SU-DHL-6 (cell line): Measurements from ENCODE around the gene TMEM106C.

Source experiments
- H2AFZ ChIP-seq: fragments of 200-600 bp; sonication (generic); 2 replicates; pipeline ENCODE4 v1.6.1; 2014; ENCODE audit warnings: low read depth, mild to moderate bottlenecking, moderate library complexity, mixed read lengths, antibody characterized with exemption, low read length; ENCODE audit not compliant: severe bottlenecking
- H3F3A ChIP-seq: fragments of 200-600 bp; shearing (Covaris generic); 2 replicates; pipeline ENCODE4 v1.6.0; 2016; ENCODE audit warnings: antibody characterized with exemption, mild to moderate bottlenecking; ENCODE audit not compliant: insufficient read depth
- H3K27ac ChIP-seq: fragments of 200-600 bp; sonication (generic); 2 replicates; pipeline ENCODE4 v1.5.1; 2016; ENCODE audit warnings: low read depth, mild to moderate bottlenecking, low read length, moderate library complexity, mixed read lengths
- H3K27me3 ChIP-seq: fragments of 200-600 bp; sonication (generic), shearing (Covaris generic); 2 replicates; pipeline ENCODE4 v1.6.0; 2014; ENCODE audit warnings: mild to moderate bottlenecking, low read length
- H3K36me3 ChIP-seq: fragments of 200-600 bp; sonication (generic); 2 replicates; pipeline ENCODE4 v1.6.1; 2014; ENCODE audit warnings: mild to moderate bottlenecking, low read length, mixed read lengths
- H3K4me2 ChIP-seq: fragments of 300-600, 200-600 bp; shearing (Covaris generic), sonication (generic); 2 replicates; pipeline ENCODE4 v1.6.0; 2014; ENCODE audit warnings: low read length, low read depth, mild to moderate bottlenecking; ENCODE audit not compliant: poor library complexity, severe bottlenecking
- H3K4me3 ChIP-seq: fragments of 200-600 bp; sonication (generic); 2 replicates; pipeline ENCODE4 v1.5.1; 2014; ENCODE audit warnings: antibody characterized with exemption, low read length, mild to moderate bottlenecking, mixed read lengths; ENCODE audit not compliant: insufficient read depth, poor library complexity, severe bottlenecking
- H3K79me2 ChIP-seq: fragments of 200-600 bp; sonication (generic); 2 replicates; pipeline ENCODE4 v1.6.1; 2014; ENCODE audit warnings: mild to moderate bottlenecking, low read length, moderate library complexity; ENCODE audit not compliant: insufficient read depth
- H3K9ac ChIP-seq: fragments of 200-600 bp; sonication (generic); 2 replicates; pipeline ENCODE4 v1.7.0; 2014; ENCODE audit warnings: mild to moderate bottlenecking, low read length
- H3K9me2 ChIP-seq: fragments of 200-600 bp; sonication (generic); replicated peaks from 2 replicates; pipeline ENCODE4 v1.6.1; 2014; ENCODE audit warnings: low read length; ENCODE audit not compliant: insufficient read depth
- H3K9me3 ChIP-seq: fragments of 200-600 bp; sonication (generic); 2 replicates; pipeline ENCODE4 v1.6.1; 2014; ENCODE audit warnings: low read length, mixed read lengths; ENCODE audit not compliant: insufficient read depth
- H4K20me1 ChIP-seq: fragments of 200-600 bp; sonication (generic); 2 replicates; pipeline ENCODE4 v1.6.1; 2014; ENCODE audit warnings: low read depth, mild to moderate bottlenecking, antibody characterized with exemption, low read length, moderate library complexity, mixed read lengths
- EZH2phosphoT487 ChIP-seq: fragments of 200-600 bp; sonication (generic), shearing (Covaris generic); conservative IDR thresholded peaks from 2 replicates; pipeline ENCODE4 v1.6.1; 2018; ENCODE audit warnings: mild to moderate bottlenecking, antibody characterized with exemption, low read length, moderate library complexity, mixed read lengths
- TF ChIP-seq, protein P1 (sequence below): fragments of 200-600 bp; sonication (generic); IDR thresholded peaks from one replicate; pipeline ENCODE4 v1.5.1; 2017; ENCODE audit warnings: antibody characterized with exemption, mild to moderate bottlenecking, low read length, moderate library complexity; ENCODE audit not compliant: insufficient read depth, poor library complexity, severe bottlenecking

Gene TMEM106C

DNA sequence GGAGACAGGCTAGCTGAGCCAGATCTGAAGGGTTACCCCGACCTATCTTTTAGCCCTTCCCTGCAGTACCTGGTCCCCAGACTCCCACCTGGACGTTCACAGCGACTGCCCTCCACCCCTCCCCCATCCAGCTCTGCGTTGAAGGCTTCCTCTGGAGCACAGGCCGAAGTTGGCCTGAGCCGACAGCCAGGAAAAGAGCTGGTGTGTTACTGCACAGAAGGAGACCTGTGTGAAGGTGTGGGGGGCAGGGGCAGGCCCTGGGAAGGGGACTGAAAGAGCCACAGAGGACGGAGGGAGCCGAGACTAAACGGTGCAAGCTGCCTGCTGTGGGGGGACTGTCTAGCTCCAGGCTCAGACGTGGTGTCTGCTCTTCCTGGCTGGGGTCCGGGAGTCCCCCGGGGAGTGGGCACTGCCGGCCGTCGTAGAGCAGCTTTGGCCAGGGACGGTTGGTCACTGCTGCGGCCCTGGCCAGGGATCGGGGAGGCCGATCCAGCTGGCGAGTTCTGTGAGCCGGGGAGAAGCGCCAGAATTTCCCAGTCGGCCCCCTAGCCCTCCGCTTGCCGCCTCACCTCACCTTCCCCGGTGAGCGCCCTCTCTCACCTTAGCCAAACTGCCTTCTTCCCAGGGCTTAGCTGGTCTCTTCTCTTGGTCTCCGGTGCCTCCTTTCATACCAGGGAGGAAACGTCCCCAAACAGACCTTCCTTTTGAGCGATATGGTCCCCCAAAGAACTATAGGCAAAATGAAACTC, 41.8 kb downstream of the TMEM106C start:
- Histone ChIP-seq H3K36me3 (no peaks in the 10 kb centered on the region), H2AFZ (no peak overlapping the region), H3K4me3 (no peak overlapping the region), H3K27me3 (no peaks in the 10 kb centered on the region), H3K9ac (no peak overlapping the region), H3K9me2 (no peaks in the 10 kb centered on the region), H3K9me3 (no peaks in the 10 kb centered on the region), H4K20me1 (no peaks in the 10 kb centered on the region), H3K27ac (no peak overlapping the region), H3F3A (no peaks in the 10 kb centered on the region), H3K79me2 (no peaks in the 10 kb centered on the region), H3K4me2 (no peak overlapping the region)
- TF ChIP-seq, protein P1, sequence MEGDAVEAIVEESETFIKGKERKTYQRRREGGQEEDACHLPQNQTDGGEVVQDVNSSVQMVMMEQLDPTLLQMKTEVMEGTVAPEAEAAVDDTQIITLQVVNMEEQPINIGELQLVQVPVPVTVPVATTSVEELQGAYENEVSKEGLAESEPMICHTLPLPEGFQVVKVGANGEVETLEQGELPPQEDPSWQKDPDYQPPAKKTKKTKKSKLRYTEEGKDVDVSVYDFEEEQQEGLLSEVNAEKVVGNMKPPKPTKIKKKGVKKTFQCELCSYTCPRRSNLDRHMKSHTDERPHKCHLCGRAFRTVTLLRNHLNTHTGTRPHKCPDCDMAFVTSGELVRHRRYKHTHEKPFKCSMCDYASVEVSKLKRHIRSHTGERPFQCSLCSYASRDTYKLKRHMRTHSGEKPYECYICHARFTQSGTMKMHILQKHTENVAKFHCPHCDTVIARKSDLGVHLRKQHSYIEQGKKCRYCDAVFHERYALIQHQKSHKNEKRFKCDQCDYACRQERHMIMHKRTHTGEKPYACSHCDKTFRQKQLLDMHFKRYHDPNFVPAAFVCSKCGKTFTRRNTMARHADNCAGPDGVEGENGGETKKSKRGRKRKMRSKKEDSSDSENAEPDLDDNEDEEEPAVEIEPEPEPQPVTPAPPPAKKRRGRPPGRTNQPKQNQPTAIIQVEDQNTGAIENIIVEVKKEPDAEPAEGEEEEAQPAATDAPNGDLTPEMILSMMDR: no peak
- TF ChIP-seq EZH2phosphoT487: no peak

DNA sequence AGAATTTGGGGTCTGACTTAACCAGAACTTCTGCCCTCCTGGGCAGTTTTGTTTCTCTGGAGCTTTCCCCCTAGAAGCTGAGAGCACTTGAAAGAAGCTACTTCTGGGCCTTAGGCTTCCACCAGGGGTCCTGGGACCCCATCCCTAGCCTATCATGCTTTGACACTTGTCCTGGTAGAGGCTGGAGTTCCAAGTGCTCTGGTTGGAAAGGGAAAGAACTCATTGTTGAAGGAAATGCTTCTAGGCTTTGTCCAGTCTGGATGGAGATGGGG, 42.3 kb downstream of the TMEM106C start:
- H3K4me3 ChIP-seq: no peak overlapping the region

DNA sequence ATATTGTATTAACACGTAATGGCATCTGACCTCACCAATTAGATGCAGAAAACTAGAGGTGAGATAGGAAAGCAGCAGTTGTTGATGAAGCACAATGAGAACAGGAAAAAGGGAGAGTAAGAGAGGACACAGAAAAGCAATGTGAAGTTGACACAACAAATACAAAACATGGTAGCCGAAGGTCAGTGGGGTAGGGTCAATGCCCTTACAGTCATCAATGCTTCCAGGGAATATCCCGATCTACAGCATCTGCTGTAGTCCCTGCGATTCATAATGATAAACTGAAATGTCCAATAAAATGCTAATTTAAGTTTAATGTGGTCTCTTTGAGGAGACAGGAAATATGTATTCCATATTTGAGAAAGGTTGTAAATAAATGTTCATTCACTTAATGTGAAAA, 43.8 kb downstream of the TMEM106C start:
- H2AFZ ChIP-seq: no peak overlapping the region
- H4K20me1 ChIP-seq: no peaks in the 10 kb centered on the region
- no peaks in the 10 kb centered on the region for H3K27me3 ChIP-seq
- H3K9me3 ChIP-seq: no peaks in the 10 kb centered on the region
- H3K79me2 ChIP-seq: no peaks in the 10 kb centered on the region
- H3K36me3 ChIP-seq: no peaks in the 10 kb centered on the region
- no peaks in the 10 kb centered on the region for H3F3A ChIP-seq
- H3K27ac ChIP-seq: no peak overlapping the region
- TF ChIP-seq, protein P1: no peak
- TF ChIP-seq EZH2phosphoT487: no peak
- H3K9me2 ChIP-seq: no peaks in the 10 kb centered on the region
- no peak overlapping the region for H3K9ac ChIP-seq
- H3K4me2 ChIP-seq: no peak overlapping the region
- no peak overlapping the region for H3K4me3 ChIP-seq

More for the DNA sequence above, 42.3 kb downstream of the TMEM106C start:
- Histone ChIP-seq H3K4me2 (no peak overlapping the region), H3K9me3 (no peaks in the 10 kb centered on the region), H3K9ac (no peak overlapping the region), H3K27me3 (no peaks in the 10 kb centered on the region), H3K27ac (no peak overlapping the region), H2AFZ (no peak overlapping the region), H3K79me2 (no peaks in the 10 kb centered on the region), H3K9me2 (no peaks in the 10 kb centered on the region), H4K20me1 (no peaks in the 10 kb centered on the region), H3K36me3 (no peaks in the 10 kb centered on the region), H3F3A (no peaks in the 10 kb centered on the region)
- TF ChIP-seq, protein P1: no peak
- TF ChIP-seq EZH2phosphoT487: no peak
